GM23338 (cell line): ENCODE results near the gene NEK2. TPM values are rescaled to one million over a fixed set of nuclear protein-coding genes. Genes with fewer than 3 reads are reported as not detected.
A peak's percentile ranks its signal among the peaks of the same experiment; 100 is the strongest.

Source experiments
- ATAC-seq: fragments of 200-7000 bp; cut with Tn5 transposase; 3 replicates; pipeline ENCODE4 v1.9.1; 2020
- DNase-seq: peaks from one replicate; pipeline ENCODE4 v3.0.0-alpha.2; 2015; ENCODE audit warnings: low spot score
- H2AFZ ChIP-seq: fragments of 200-600 bp; sonication (generic); 2 replicates; pipeline ENCODE4 v1.8.0; 2016; ENCODE audit warnings: antibody characterized with exemption, mild to moderate bottlenecking, moderate library complexity
- H3F3A ChIP-seq: fragments of 200-600 bp; sonication (generic); replicated peaks from 2 replicates; pipeline ENCODE4 v1.8.0; 2017; ENCODE audit warnings: antibody characterized with exemption, mixed run types, low read depth
- H3K27ac ChIP-seq: fragments of 200-600 bp; sonication (generic); 2 replicates; pipeline ENCODE4 v1.6.1; 2016; ENCODE audit warnings: low read depth
- H3K27me3 ChIP-seq: fragments of 200-600 bp; sonication (generic); 2 replicates; pipeline ENCODE4 v1.8.0; 2016; ENCODE audit warnings: mild to moderate bottlenecking, mixed run types, moderate library complexity; ENCODE audit not compliant: insufficient read depth
- H3K36me3 ChIP-seq: fragments of 200-600 bp; sonication (generic); 2 replicates; pipeline ENCODE4 v1.8.0; 2016; ENCODE audit warnings: mild to moderate bottlenecking; ENCODE audit not compliant: insufficient read depth
- H3K4me1 ChIP-seq: fragments of 200-600 bp; sonication (generic); 2 replicates; pipeline ENCODE4 v1.8.0; 2016; ENCODE audit warnings: mild to moderate bottlenecking, moderate library complexity; ENCODE audit not compliant: insufficient read depth
- H3K4me2 ChIP-seq: fragments of 200-600 bp; sonication (generic); 2 replicates; pipeline ENCODE4 v1.7.1; 2017; ENCODE audit warnings: mixed run types
- H3K4me3 ChIP-seq: fragments of 200-600 bp; sonication (generic); 2 replicates; pipeline ENCODE4 v1.6.1; 2016; ENCODE audit warnings: mixed run types
- H3K79me2 ChIP-seq: fragments of 200-600 bp; sonication (generic); replicated peaks from 2 replicates; pipeline ENCODE4 v1.8.0; 2017; ENCODE audit warnings: mild to moderate bottlenecking; ENCODE audit not compliant: insufficient read depth
- H3K9me2 ChIP-seq: fragments of 200-600 bp; sonication (generic); 2 replicates; pipeline ENCODE4 v1.8.0; 2017; ENCODE audit not compliant: insufficient read depth
- H4K20me1 ChIP-seq: fragments of 200-600 bp; sonication (generic); replicated peaks from 2 replicates; pipeline ENCODE4 v1.8.0; 2017; ENCODE audit warnings: mild to moderate bottlenecking; ENCODE audit not compliant: insufficient read depth
- H3K27ac Mint-ChIP-seq: 2 replicates; pipeline ENCODE4 v1.8.0; 2020; ENCODE audit warnings: inconsistent platforms, mild to moderate bottlenecking, moderate library complexity, mixed read lengths
- H3K27me3 Mint-ChIP-seq: 3 replicates; pipeline ENCODE4 v1.8.0; 2022; ENCODE audit warnings: low read depth, mild to moderate bottlenecking, moderate library complexity, mixed read lengths, inconsistent platforms; ENCODE audit not compliant: insufficient read depth, poor library complexity
- H3K36me3 Mint-ChIP-seq: 3 replicates; pipeline ENCODE4 v1.8.0; 2021; ENCODE audit warnings: low read depth, mild to moderate bottlenecking, inconsistent platforms, moderate library complexity, mixed read lengths
- H3K4me1 Mint-ChIP-seq: 3 replicates; pipeline ENCODE4 v1.8.0; 2020; ENCODE audit warnings: mild to moderate bottlenecking, inconsistent platforms, mixed read lengths
- H3K4me3 Mint-ChIP-seq: 3 replicates; pipeline ENCODE4 v1.8.0; 2021; ENCODE audit warnings: moderate library complexity, mild to moderate bottlenecking, inconsistent platforms, mixed read lengths
- H3K9me3 Mint-ChIP-seq: 3 replicates; pipeline ENCODE4 v1.8.0; 2020; ENCODE audit warnings: moderate library complexity, mild to moderate bottlenecking, inconsistent platforms, mixed read lengths
- CREB1 ChIP-seq: fragments of 250-450 bp; sonication (Bioruptor Pico); IDR thresholded peaks from 2 replicates; pipeline ENCODE4 v1.5.0; 2020; ENCODE audit warnings: low read depth, mild to moderate bottlenecking, moderate library complexity
- JUNB ChIP-seq: IDR thresholded peaks from one replicate; pipeline ENCODE4 v1.6.1; 2016; ENCODE audit warnings: antibody characterized with exemption; ENCODE audit not compliant: unreplicated experiment
- POLR2AphosphoS5 ChIP-seq: IDR thresholded peaks from 2 replicates; pipeline ENCODE4 v1.6.1; 2016; ENCODE audit warnings: antibody characterized with exemption, low read depth
- STAT1 ChIP-seq: IDR thresholded peaks from one replicate; pipeline ENCODE4 v1.6.1; 2016; ENCODE audit warnings: antibody characterized with exemption; ENCODE audit not compliant: unreplicated experiment
- ZNF114 ChIP-seq: fragments of 250-450 bp; sonication (Bioruptor Pico); IDR thresholded peaks from 2 replicates; pipeline ENCODE4 v1.5.0; 2020; ENCODE audit warnings: mild to moderate bottlenecking, moderate library complexity
- ZNF331 ChIP-seq: fragments of 250-450 bp; sonication (Bioruptor Pico); IDR thresholded peaks from 2 replicates; pipeline ENCODE4 v1.5.0; 2020; ENCODE audit warnings: low read depth, mild to moderate bottlenecking, moderate library complexity
- polyA plus RNA-seq: library from polyadenylated mRNA; unstranded; fragments of >200 nt; fragmentation: Nextera tagmentation; extraction: Ambion mirVana; gene quantifications from 2 replicates; pipeline ENCODE4 v1.2.1, GENCODE V29; 2016
- total RNA-seq: library from RNA; depleted of rRNA; stranded (reverse); fragments of >200 nt; shearing (Covaris generic); gene quantifications from 2 replicates; pipeline ENCODE4 v1.2.3, GENCODE V29; 2014
- TF ChIP-seq, protein P1 (sequence below): IDR thresholded peaks from 2 replicates; pipeline ENCODE4 v1.6.1; 2016; ENCODE audit warnings: antibody characterized with exemption
- TF ChIP-seq, protein P2 (sequence below): fragments of 250-450 bp; sonication (Bioruptor Pico); IDR thresholded peaks from 2 replicates; pipeline ENCODE4 v1.5.0; 2020; ENCODE audit warnings: mild to moderate bottlenecking, moderate library complexity

NEK2 gene
- total and polyA plus RNA-seq, 2 experiments from 2014 or later = 17.0 to 24.9 TPM

DNA sequence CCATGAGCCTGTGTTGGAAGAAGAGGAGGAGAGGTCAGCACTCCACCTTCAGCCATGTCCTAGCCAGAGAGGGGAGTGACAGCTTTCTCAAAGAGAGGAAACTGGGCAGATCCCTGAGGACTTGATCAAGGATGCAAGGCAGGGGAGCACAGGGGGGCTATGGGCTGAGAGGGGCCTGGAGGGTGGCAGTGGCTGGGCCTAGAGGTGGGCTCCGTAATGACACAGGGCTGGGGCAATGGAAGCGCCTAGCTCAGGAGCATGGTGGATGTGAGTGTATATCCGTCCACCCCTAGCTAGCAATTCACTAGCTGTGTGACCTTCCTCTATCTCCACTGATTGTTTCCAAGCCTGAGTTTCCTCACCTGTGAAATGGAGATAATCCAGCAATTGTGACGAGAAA is 32.6 kb downstream of the NEK2 start:
- H3K9me2 ChIP-seq = no peaks in the 10 kb centered on the region
- peaks cover 4% of the 10 kb centered on the region for H3K27me3 Mint-ChIP-seq
- TF ChIP-seq STAT1 = no peak
- TF ChIP-seq JUNB = no peak
- no peak for TF ChIP-seq ZNF331 (CRISPR knock-in tag)
- no peak overlapping the region for H3K27ac Mint-ChIP-seq
- H3K4me1 Mint-ChIP-seq = peaks cover 12% of the 10 kb centered on the region; the same call in 2 of the 3 replicates
- ATAC-seq (no peak), DNase-seq (no peak)
- no peaks in the 10 kb centered on the region for H3K4me1 ChIP-seq
- H3K36me3 Mint-ChIP-seq = no peaks in the 10 kb centered on the region
- H3K4me2 ChIP-seq = no peak overlapping the region
- H3K27ac ChIP-seq = no peak overlapping the region
- no peak overlapping the region for H3K4me3 Mint-ChIP-seq
- 0 out of 2 replicates have a peak overlapping the region, but pooled peaks have one; percentile 59 for H2AFZ ChIP-seq
- H4K20me1 ChIP-seq = no peaks in the 10 kb centered on the region
- no peaks in the 10 kb centered on the region for H3K79me2 ChIP-seq
- no peaks in the 10 kb centered on the region for H3K36me3 ChIP-seq
- H3K4me3 ChIP-seq = no peak overlapping the region
- H3K27me3 ChIP-seq = no peaks in the 10 kb centered on the region
- H3F3A ChIP-seq = no peaks in the 10 kb centered on the region
- H3K9me3 Mint-ChIP-seq = no peaks in the 10 kb centered on the region; the same call in 2 of the 3 replicates

DNA sequence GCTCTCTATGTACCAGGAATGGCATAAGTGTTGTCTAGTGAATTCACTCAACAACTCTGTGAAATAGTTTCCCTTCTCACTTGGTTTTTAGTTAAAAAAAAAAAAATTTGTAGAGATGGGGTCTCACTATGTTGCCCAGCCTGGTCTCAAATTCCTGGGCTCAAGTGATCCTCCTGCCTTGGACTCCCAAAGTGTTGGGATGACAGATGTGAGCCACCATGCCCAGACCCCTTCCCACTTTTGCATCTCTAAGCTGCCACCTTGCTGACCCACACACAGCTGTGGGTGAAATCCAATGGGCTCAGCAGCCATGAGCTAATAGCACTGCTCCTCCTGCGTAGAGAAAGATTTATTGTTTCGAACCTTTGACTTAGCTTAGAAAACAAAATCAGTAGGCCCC is 33.5 kb downstream of the NEK2 start:
- Mint-ChIP-seq H3K27me3 (peaks cover 4% of the 10 kb centered on the region), H3K4me1 (peaks cover 12% of the 10 kb centered on the region; the same call in 2 of the 3 replicates), H3K4me3 (no peak overlapping the region), H3K36me3 (no peaks in the 10 kb centered on the region), H3K27ac (no peak overlapping the region), H3K9me3 (no peaks in the 10 kb centered on the region; the same call in 2 of the 3 replicates)
- H4K20me1 ChIP-seq = no peaks in the 10 kb centered on the region
- no peak overlapping the region for H3K4me2 ChIP-seq
- H3K27ac ChIP-seq = no peak overlapping the region
- TF ChIP-seq, protein P1, sequence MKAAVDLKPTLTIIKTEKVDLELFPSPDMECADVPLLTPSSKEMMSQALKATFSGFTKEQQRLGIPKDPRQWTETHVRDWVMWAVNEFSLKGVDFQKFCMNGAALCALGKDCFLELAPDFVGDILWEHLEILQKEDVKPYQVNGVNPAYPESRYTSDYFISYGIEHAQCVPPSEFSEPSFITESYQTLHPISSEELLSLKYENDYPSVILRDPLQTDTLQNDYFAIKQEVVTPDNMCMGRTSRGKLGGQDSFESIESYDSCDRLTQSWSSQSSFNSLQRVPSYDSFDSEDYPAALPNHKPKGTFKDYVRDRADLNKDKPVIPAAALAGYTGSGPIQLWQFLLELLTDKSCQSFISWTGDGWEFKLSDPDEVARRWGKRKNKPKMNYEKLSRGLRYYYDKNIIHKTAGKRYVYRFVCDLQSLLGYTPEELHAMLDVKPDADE = no peak
- TF ChIP-seq POLR2AphosphoS5 = no peak
- H3K4me3 ChIP-seq = no peak overlapping the region
- ATAC-seq (no peak), DNase-seq (no peak)
- H3K4me1 ChIP-seq = no peaks in the 10 kb centered on the region
- no peaks in the 10 kb centered on the region for H3K79me2 ChIP-seq
- H3K27me3 ChIP-seq = no peaks in the 10 kb centered on the region
- H3F3A ChIP-seq = no peaks in the 10 kb centered on the region
- no peaks in the 10 kb centered on the region for H3K9me2 ChIP-seq
- no peaks in the 10 kb centered on the region for H3K36me3 ChIP-seq
- H2AFZ ChIP-seq = no peak overlapping the region

DNA sequence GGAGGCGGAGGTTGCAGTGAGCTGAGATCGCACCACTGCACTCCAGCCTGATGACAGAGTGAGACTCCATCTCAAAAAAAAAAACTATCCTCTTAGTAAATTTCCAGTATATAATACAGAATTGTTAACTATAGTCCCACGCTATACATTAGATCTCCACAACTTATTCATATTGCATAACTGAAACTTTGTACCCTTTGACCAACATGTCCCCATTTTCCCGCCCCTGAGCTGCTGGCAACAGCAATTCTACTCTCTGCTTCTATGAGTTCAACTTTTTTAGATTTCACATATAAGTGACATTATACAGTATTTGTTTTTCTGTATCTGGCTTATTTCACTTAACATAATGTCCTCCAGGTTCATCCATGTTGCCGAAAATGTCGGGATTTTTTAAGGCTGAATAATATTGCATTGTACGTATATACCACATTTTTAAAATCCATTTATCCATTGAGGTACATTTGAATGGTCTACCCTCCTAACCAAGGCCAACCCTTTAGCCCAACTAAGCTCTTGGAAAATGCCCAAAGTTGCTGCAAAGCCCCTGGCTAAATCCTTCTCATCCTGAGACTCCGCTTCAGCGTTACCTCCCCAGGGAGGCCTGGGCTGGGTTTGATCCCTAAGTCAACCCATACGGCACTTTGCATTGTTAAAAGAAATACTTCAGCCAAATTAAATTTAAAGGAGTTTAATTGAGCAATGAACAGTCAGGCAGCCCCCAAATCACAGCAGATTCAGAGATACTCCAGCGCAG is 34.2 kb downstream of the NEK2 start:
- Histone ChIP-seq H2AFZ (no peak overlapping the region), H3K4me3 (no peak overlapping the region), H3F3A (no peaks in the 10 kb centered on the region), H3K4me2 (no peak overlapping the region), H3K36me3 (no peaks in the 10 kb centered on the region), H3K9me2 (no peaks in the 10 kb centered on the region), H3K4me1 (no peaks in the 10 kb centered on the region), H3K27ac (no peak overlapping the region), H3K79me2 (no peaks in the 10 kb centered on the region), H4K20me1 (no peaks in the 10 kb centered on the region), H3K27me3 (no peaks in the 10 kb centered on the region)
- no peak overlapping the region for H3K27ac Mint-ChIP-seq
- no peak for DNase-seq
- ATAC-seq = no peak
- H3K4me1 Mint-ChIP-seq = peaks cover 12% of the 10 kb centered on the region; the same call in 2 of the 3 replicates
- H3K27me3 Mint-ChIP-seq = peaks cover 4% of the 10 kb centered on the region
- H3K36me3 Mint-ChIP-seq = no peaks in the 10 kb centered on the region
- no peaks in the 10 kb centered on the region for H3K9me3 Mint-ChIP-seq
- no peak overlapping the region for H3K4me3 Mint-ChIP-seq
- TF ChIP-seq, protein P2, sequence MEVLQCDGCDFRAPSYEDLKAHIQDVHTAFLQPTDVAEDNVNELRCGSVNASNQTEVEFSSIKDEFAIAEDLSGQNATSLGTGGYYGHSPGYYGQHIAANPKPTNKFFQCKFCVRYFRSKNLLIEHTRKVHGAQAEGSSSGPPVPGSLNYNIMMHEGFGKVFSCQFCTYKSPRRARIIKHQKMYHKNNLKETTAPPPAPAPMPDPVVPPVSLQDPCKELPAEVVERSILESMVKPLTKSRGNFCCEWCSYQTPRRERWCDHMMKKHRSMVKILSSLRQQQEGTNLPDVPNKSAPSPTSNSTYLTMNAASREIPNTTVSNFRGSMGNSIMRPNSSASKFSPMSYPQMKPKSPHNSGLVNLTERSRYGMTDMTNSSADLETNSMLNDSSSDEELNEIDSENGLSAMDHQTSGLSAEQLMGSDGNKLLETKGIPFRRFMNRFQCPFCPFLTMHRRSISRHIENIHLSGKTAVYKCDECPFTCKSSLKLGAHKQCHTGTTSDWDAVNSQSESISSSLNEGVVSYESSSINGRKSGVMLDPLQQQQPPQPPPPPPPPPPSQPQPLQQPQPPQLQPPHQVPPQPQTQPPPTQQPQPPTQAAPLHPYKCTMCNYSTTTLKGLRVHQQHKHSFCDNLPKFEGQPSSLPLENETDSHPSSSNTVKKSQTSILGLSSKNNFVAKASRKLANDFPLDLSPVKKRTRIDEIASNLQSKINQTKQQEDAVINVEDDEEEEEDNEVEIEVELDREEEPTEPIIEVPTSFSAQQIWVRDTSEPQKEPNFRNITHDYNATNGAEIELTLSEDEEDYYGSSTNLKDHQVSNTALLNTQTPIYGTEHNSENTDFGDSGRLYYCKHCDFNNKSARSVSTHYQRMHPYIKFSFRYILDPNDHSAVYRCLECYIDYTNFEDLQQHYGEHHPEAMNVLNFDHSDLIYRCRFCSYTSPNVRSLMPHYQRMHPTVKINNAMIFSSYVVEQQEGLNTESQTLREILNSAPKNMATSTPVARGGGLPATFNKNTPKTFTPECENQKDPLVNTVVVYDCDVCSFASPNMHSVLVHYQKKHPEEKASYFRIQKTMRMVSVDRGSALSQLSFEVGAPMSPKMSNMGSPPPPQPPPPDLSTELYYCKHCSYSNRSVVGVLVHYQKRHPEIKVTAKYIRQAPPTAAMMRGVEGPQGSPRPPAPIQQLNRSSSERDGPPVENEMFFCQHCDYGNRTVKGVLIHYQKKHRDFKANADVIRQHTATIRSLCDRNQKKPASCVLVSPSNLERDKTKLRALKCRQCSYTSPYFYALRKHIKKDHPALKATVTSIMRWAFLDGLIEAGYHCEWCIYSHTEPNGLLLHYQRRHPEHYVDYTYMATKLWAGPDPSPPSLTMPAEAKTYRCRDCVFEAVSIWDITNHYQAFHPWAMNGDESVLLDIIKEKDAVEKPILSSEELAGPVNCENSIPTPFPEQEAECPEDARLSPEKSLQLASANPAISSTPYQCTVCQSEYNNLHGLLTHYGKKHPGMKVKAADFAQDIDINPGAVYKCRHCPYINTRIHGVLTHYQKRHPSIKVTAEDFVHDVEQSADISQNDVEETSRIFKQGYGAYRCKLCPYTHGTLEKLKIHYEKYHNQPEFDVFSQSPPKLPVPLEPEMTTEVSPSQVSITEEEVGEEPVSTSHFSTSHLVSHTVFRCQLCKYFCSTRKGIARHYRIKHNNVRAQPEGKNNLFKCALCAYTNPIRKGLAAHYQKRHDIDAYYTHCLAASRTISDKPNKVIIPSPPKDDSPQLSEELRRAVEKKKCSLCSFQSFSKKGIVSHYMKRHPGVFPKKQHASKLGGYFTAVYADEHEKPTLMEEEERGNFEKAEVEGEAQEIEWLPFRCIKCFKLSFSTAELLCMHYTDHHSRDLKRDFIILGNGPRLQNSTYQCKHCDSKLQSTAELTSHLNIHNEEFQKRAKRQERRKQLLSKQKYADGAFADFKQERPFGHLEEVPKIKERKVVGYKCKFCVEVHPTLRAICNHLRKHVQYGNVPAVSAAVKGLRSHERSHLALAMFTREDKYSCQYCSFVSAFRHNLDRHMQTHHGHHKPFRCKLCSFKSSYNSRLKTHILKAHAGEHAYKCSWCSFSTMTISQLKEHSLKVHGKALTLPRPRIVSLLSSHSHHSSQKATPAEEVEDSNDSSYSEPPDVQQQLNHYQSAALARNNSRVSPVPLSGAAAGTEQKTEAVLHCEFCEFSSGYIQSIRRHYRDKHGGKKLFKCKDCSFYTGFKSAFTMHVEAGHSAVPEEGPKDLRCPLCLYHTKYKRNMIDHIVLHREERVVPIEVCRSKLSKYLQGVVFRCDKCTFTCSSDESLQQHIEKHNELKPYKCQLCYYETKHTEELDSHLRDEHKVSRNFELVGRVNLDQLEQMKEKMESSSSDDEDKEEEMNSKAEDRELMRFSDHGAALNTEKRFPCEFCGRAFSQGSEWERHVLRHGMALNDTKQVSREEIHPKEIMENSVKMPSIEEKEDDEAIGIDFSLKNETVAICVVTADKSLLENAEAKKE (CRISPR knock-in tag) = no peak
- TF ChIP-seq, protein P1 = no peak
- TF ChIP-seq JUNB = no peak
- no peak for TF ChIP-seq ZNF114 (CRISPR knock-in tag)
- no peak for TF ChIP-seq CREB1 (CRISPR knock-in tag)
